H9 (cell line): ENCODE results near the gene SYNGR1. TPM values are rescaled to one million over a fixed set of nuclear protein-coding genes. Genes with fewer than 3 reads are reported as not detected.

Experiments used
- DNase-seq: peaks from one replicate; pipeline ENCODE4 v3.0.0-alpha.2; 2017
- H2AFZ ChIP-seq: one replicate; pipeline ENCODE4 v1.6.1; 2013; ENCODE audit warnings: mild to moderate bottlenecking, low read length, control low read depth, moderate library complexity
- H2AK5ac ChIP-seq: 2 replicates; pipeline ENCODE4 v1.6.1; 2013; ENCODE audit warnings: low read length, control low read depth, mixed read lengths; ENCODE audit not compliant: insufficient read length
- H2BK120ac ChIP-seq: one replicate; pipeline ENCODE4 v1.6.1; 2013; ENCODE audit warnings: low read depth, mild to moderate bottlenecking, low read length, control low read depth, inconsistent platforms; ENCODE audit not compliant: poor library complexity, severe bottlenecking
- H2BK12ac ChIP-seq: 2 replicates; pipeline ENCODE4 v1.6.1; 2013; ENCODE audit warnings: low read length, control low read depth, mixed read lengths, low read depth; ENCODE audit not compliant: insufficient read length
- H2BK15ac ChIP-seq: 2 replicates; pipeline ENCODE4 v1.6.1; 2013; ENCODE audit warnings: low read depth, low read length, control low read depth
- H2BK20ac ChIP-seq: one replicate; pipeline ENCODE4 v1.6.1; 2013; ENCODE audit warnings: low read depth, mild to moderate bottlenecking, low read length, control low read depth, inconsistent platforms; ENCODE audit not compliant: poor library complexity, severe bottlenecking
- H2BK5ac ChIP-seq: 2 replicates; pipeline ENCODE4 v1.6.1; 2013; ENCODE audit warnings: low read length, control low read depth, mixed read lengths; ENCODE audit not compliant: insufficient read length
- H3K14ac ChIP-seq: 2 replicates; pipeline ENCODE4 v1.6.1; 2013; ENCODE audit warnings: low read length, control low read depth; ENCODE audit not compliant: insufficient read depth
- H3K18ac ChIP-seq: 2 replicates; pipeline ENCODE4 v1.6.1; 2013; ENCODE audit warnings: low read depth, mild to moderate bottlenecking, mixed read lengths, low read length, control low read depth; ENCODE audit not compliant: insufficient read length
- H3K23ac ChIP-seq: 2 replicates; pipeline ENCODE4 v1.6.1; 2013; ENCODE audit warnings: low read length, control low read depth, mixed read lengths, low read depth; ENCODE audit not compliant: insufficient read length
- H3K23me2 ChIP-seq: 2 replicates; pipeline ENCODE4 v1.6.1; 2013; ENCODE audit warnings: low read depth, mild to moderate bottlenecking, mixed read lengths, low read length, control low read depth; ENCODE audit not compliant: insufficient read length, poor library complexity, severe bottlenecking
- H3K27ac ChIP-seq: 2 replicates; pipeline ENCODE4 v1.5.1; 2013; ENCODE audit warnings: low read length, control low read depth, mixed read lengths, low read depth; ENCODE audit not compliant: insufficient read length
- H3K27me3 ChIP-seq: 2 replicates; pipeline ENCODE4 v1.6.1; 2013; ENCODE audit warnings: low read length, control low read depth, inconsistent platforms; ENCODE audit not compliant: insufficient read depth
- H3K4ac ChIP-seq: 2 replicates; pipeline ENCODE4 v1.6.1; 2013; ENCODE audit warnings: low read depth, mild to moderate bottlenecking, control low read depth, inconsistent platforms, low read length, moderate library complexity
- H3K4me1 ChIP-seq: 2 replicates; pipeline ENCODE4 v1.6.1; 2013; ENCODE audit warnings: low read length, control low read depth, inconsistent platforms; ENCODE audit not compliant: insufficient read depth
- H3K4me2 ChIP-seq: 2 replicates; pipeline ENCODE4 v1.6.1; 2013; ENCODE audit warnings: low read length, control low read depth, mixed read lengths; ENCODE audit not compliant: insufficient read length, insufficient read depth
- H3K56ac ChIP-seq: 2 replicates; pipeline ENCODE4 v1.6.1; 2013; ENCODE audit warnings: low read depth, mild to moderate bottlenecking, mixed read lengths, low read length, control low read depth; ENCODE audit not compliant: insufficient read length
- H3K79me1 ChIP-seq: 2 replicates; pipeline ENCODE4 v1.6.1; 2013; ENCODE audit warnings: low read depth, mild to moderate bottlenecking, moderate library complexity, low read length, control low read depth, inconsistent platforms; ENCODE audit not compliant: insufficient read depth, poor library complexity, severe bottlenecking
- H3K79me2 ChIP-seq: 2 replicates; pipeline ENCODE4 v1.6.1; 2013; ENCODE audit warnings: low read length, control low read depth, inconsistent platforms; ENCODE audit not compliant: insufficient read depth
- H3K9ac ChIP-seq: 2 replicates; pipeline ENCODE4 v1.6.1; 2013; ENCODE audit warnings: low read length, control low read depth, mixed read lengths; ENCODE audit not compliant: insufficient read length; ENCODE audit errors: extremely low read depth
- H3K9me3 ChIP-seq: one replicate; pipeline ENCODE4 v1.6.1; 2013; ENCODE audit warnings: low read depth, low read length, inconsistent platforms; ENCODE audit not compliant: control insufficient read depth
- H3T11ph ChIP-seq: one replicate; pipeline ENCODE4 v1.6.1; 2013; ENCODE audit warnings: mild to moderate bottlenecking, low read length, control low read depth, inconsistent platforms
- H4K20me1 ChIP-seq: one replicate; pipeline ENCODE4 v1.6.1; 2013; ENCODE audit not compliant: control insufficient read depth, insufficient read length, insufficient read depth
- H4K5ac ChIP-seq: 2 replicates; pipeline ENCODE4 v1.6.1; 2013; ENCODE audit warnings: low read depth, mild to moderate bottlenecking, mixed read lengths, low read length, control low read depth; ENCODE audit not compliant: insufficient read length
- H4K8ac ChIP-seq: replicated peaks from 2 replicates; pipeline ENCODE4 v1.6.1; 2013; ENCODE audit warnings: low read length, control low read depth, mixed read lengths, low read depth; ENCODE audit not compliant: insufficient read length
- H4K91ac ChIP-seq: 2 replicates; pipeline ENCODE4 v1.6.1; 2013; ENCODE audit warnings: low read depth, mild to moderate bottlenecking, moderate library complexity, mixed read lengths, low read length, control low read depth; ENCODE audit not compliant: insufficient read length
- H3K27ac Mint-ChIP-seq, 3 experiments: 2 replicates in 2 of 3; 3 replicates in 1 of 3; pipeline ENCODE4 v1.8.0; 2020 to 2021; ENCODE audit warnings: mixed read lengths in 3 of 3, mild to moderate bottlenecking in 1 of 3, moderate library complexity in 1 of 3
- H3K27me3 Mint-ChIP-seq: 2 replicates; pipeline ENCODE4 v1.8.0; 2021; ENCODE audit warnings: low read depth, mild to moderate bottlenecking, moderate library complexity, mixed read lengths
- H3K36me3 Mint-ChIP-seq, 3 experiments: 2 replicates in 2 of 3; 3 replicates in 1 of 3; pipeline ENCODE4 v1.8.0; 2020 to 2021; ENCODE audit warnings: low read depth in 3 of 3, mixed read lengths in 3 of 3; ENCODE audit not compliant: insufficient read depth in 1 of 3
- H3K4me1 Mint-ChIP-seq, 2 experiments: 2 replicates each; pipeline ENCODE4 v1.8.0; 2020; ENCODE audit warnings: mixed read lengths in 2 of 2
- H3K4me3 Mint-ChIP-seq, 2 experiments: 2 replicates in 1 of 2; 3 replicates in 1 of 2; pipeline ENCODE4 v1.8.0; 2020 to 2021; ENCODE audit warnings: mild to moderate bottlenecking in 2 of 2, mixed read lengths in 2 of 2, moderate library complexity in 1 of 2
- H3K9me3 Mint-ChIP-seq, 2 experiments: 2 replicates in 1 of 2; 3 replicates in 1 of 2; pipeline ENCODE4 v1.8.0; 2020; ENCODE audit warnings: mild to moderate bottlenecking in 2 of 2, mixed read lengths in 2 of 2, moderate library complexity in 1 of 2
- WGBS: extraction: QIAGEN DNeasy Blood & Tissue Kit; methylation state at CpG from one replicate; pipeline ENCODE4 v1.1.7; 2013; ENCODE audit warnings: missing lambda C conversion rate, low lambda C conversion rate, mixed read lengths; ENCODE audit not compliant: insufficient read length; ENCODE audit errors: extremely low coverage; 5-methylcytosine and 5-hydroxymethylcytosine counted together
- total RNA-seq: library from RNA; stranded (reverse); gene quantifications from 2 replicates; pipeline ENCODE4 v1.2.1, GENCODE V29; 2021
- TF ChIP-seq, protein P1 (sequence below): fragments of 200-600 bp; sonication (generic); conservative IDR thresholded peaks from 3 replicates; pipeline ENCODE4 v1.8.0; 2021; ENCODE audit warnings: antibody characterized with exemption, mild to moderate bottlenecking

Gene SYNGR1
- total RNA-seq, 1 experiment from 2014 or later, result 13.2 TPM

- Histone ChIP-seq H3K23ac (no peak overlapping the region), H3K79me2 (no peaks in the 10 kb centered on the region), H3K14ac (no peak overlapping the region), H2AFZ (no peak overlapping the region), H2BK120ac (no peak overlapping the region), H4K91ac (no peak overlapping the region), H2AK5ac (no peak overlapping the region), H3K23me2 (no peaks in the 10 kb centered on the region), H2BK5ac (no peak overlapping the region), H2BK12ac (no peak overlapping the region), H3K4ac (no peak overlapping the region), H3K9ac (no peak overlapping the region), H3K18ac (no peak overlapping the region), H4K20me1 (no peaks in the 10 kb centered on the region), H3K27me3 (no peaks in the 10 kb centered on the region), H3K79me1 (no peaks in the 10 kb centered on the region), H3K4me1 (no peaks in the 10 kb centered on the region), H2BK20ac (no peak overlapping the region), H4K8ac (no peak overlapping the region), H2BK15ac (no peak overlapping the region), H3K27ac (no peak overlapping the region), H3K4me2 (no peak overlapping the region), H3K9me3 (no peaks in the 10 kb centered on the region), H3K56ac (no peak overlapping the region), H4K5ac (no peak overlapping the region), H3T11ph (no peak overlapping the region)
- TF ChIP-seq, protein P1, sequence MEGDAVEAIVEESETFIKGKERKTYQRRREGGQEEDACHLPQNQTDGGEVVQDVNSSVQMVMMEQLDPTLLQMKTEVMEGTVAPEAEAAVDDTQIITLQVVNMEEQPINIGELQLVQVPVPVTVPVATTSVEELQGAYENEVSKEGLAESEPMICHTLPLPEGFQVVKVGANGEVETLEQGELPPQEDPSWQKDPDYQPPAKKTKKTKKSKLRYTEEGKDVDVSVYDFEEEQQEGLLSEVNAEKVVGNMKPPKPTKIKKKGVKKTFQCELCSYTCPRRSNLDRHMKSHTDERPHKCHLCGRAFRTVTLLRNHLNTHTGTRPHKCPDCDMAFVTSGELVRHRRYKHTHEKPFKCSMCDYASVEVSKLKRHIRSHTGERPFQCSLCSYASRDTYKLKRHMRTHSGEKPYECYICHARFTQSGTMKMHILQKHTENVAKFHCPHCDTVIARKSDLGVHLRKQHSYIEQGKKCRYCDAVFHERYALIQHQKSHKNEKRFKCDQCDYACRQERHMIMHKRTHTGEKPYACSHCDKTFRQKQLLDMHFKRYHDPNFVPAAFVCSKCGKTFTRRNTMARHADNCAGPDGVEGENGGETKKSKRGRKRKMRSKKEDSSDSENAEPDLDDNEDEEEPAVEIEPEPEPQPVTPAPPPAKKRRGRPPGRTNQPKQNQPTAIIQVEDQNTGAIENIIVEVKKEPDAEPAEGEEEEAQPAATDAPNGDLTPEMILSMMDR, result no peak
- Mint-ChIP-seq H3K9me3 (no peaks in the 10 kb centered on the region; a peak in 1 of 5 replicates), H3K4me1 (peaks cover 3 to 8% of the 10 kb centered on the region in 2 experiments; a peak in 3 of 4 replicates), H3K27ac (no peak overlapping the region; a peak in 1 of 7 replicates), H3K27me3 (peaks cover 20% of the 10 kb centered on the region), H3K4me3 (no peak overlapping the region; a peak in 1 of 5 replicates), H3K36me3 (no peaks in the 10 kb centered on the region; a peak in 2 of 7 replicates)
- WGBS, result no CpG with 5 or more reads among the region's 3 CpGs
- no peak for DNase-seq
Observed at GRCh38 chr22:39396797-39397195, 47.0 kb downstream of the SYNGR1 start.
